ENCODE data around the gene MAGOH. TPM values are rescaled to one million over a fixed set of nuclear protein-coding genes. Genes with fewer than 3 reads are reported as not detected.

Gene MAGOH
- total and polyA plus RNA-seq, 2 donors (not counting 1 experiment from before 2014, with no cell fraction given) = 10.8 to 45.6 TPM

DNA sequence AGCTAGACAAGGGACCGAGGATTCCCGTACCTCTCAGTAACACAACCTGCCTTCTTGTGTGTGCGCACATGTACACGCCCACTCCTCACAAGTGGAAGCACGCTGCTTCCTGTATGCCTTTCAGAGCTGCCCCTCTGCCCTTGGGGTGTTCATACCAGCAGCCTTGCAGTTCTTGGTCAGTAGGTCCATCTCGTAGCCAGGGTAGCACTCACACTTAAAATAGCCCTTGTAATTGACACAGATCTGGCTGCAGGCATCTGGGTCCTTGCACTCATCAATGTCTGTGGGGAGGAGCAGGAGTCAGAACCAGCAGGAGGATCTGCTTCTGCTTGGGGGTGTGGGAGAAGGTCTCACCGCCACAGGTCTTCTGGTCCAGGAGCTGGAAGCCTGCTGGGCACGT, 32.6 kb upstream of the MAGOH start:
- no peaks in the 10 kb centered on the region for H3K9me3 ChIP-seq (ENCODE audit: control extremely low read depth in 1 of 3, control insufficient read depth in 2 of 3, insufficient read depth in 1 of 3, low read length in 2 of 3)
- H3K27ac ChIP-seq (ENCODE audit: low read length in 2 of 2) = no peak overlapping the region
- no peaks in the 10 kb centered on the region for H4K20me1 ChIP-seq (ENCODE audit: control insufficient read depth, insufficient read depth, low read length, poor library complexity, severe bottlenecking)
- no peak overlapping the region for H3K4me3 ChIP-seq (ENCODE audit: control extremely low read depth in 1 of 5, extremely low read depth in 1 of 5, insufficient read depth in 1 of 5, low read depth in 2 of 5, low read length in 4 of 5)
- Mint-ChIP-seq H3K9me3 (ENCODE audit: insufficient read depth) (no peaks in the 10 kb centered on the region), H3K4me1 (peaks cover 8% of the 10 kb centered on the region), H3K27ac (no peak overlapping the region), H3K27me3 (no peaks in the 10 kb centered on the region), H3K4me3 (no peak overlapping the region)
- no peak for ATAC-seq (ENCODE audit: low read depth)
- no peak for TF ChIP-seq EZH2 (IDR thresholded peaks at IDR 0.05; ENCODE audit: borderline replicate concordance, insufficient read depth, low read depth, low read length, poor library complexity, severe bottlenecking)
- TF ChIP-seq CTCF (IDR thresholded peaks at IDR 0.05) = no peak
- peaks cover 0 to 10% of the 10 kb centered on the region in 2 donors for H3K4me1 ChIP-seq (ENCODE audit: control insufficient read depth in 2 of 2, insufficient read depth in 2 of 2, low read length in 2 of 2)
- H3K27me3 ChIP-seq (replicated peaks in 1 of 4; ENCODE audit: control extremely low read depth in 1 of 4, control insufficient read depth in 3 of 4, insufficient read depth in 4 of 4, low read length in 3 of 4) = no peaks in the 10 kb centered on the region
- DNase-seq = no peak
- intact Hi-C loops (cut with micrococcal nuclease) = no loop called here
- CTCF ChIA-PET = interaction anchor here (1.2 kb wide), 1 partner anchor 122 kb away, joined by 6 read pairs; no protein-coding TSS in a partner anchor
- no peak overlapping the region for H3K4me2 ChIP-seq (replicated peaks; ENCODE audit: low read depth, low read length, poor library complexity, severe bottlenecking)
- H3K36me3 ChIP-seq (replicated peaks in 1 of 2; ENCODE audit: control extremely low read depth in 1 of 2, control insufficient read depth in 1 of 2, extremely low read depth in 1 of 2, insufficient read depth in 2 of 2, low read length in 1 of 2) = peaks cover 0 to 4% of the 10 kb centered on the region in 2 experiments
- no peak overlapping the region for H2AFZ ChIP-seq (ENCODE audit: insufficient read depth, low read depth, low read length, poor library complexity, severe bottlenecking)
- POLR2A ChIA-PET = no interaction called here
- no peak overlapping the region for H3K9ac ChIP-seq (ENCODE audit: low read length)
- no peaks in the 10 kb centered on the region for H3K79me2 ChIP-seq (ENCODE audit: control insufficient read depth, insufficient read depth, low read length)
- WGBS (ENCODE audit: insufficient coverage) = 100% methylated on average over 8 of the region's 8 CpGs

- no peak for DNase-seq
- ChIA-PET POLR2A (no interaction called here), CTCF (interaction anchor here (0.7 to 1.2 kb wide), 2 partner anchors 8 to 123 kb away, joined by 3 to 6 read pairs; no protein-coding TSS in a partner anchor)
- H3K4me2 ChIP-seq (replicated peaks; ENCODE audit: low read depth, low read length, poor library complexity, severe bottlenecking) = peak overlapping the region; percentile 4
- TF ChIP-seq CTCF (IDR thresholded peaks at IDR 0.05) = no peak
- no peak for TF ChIP-seq EZH2 (IDR thresholded peaks at IDR 0.05; ENCODE audit: borderline replicate concordance, insufficient read depth, low read depth, low read length, poor library complexity, severe bottlenecking)
- no peak overlapping the region for H3K4me3 ChIP-seq (ENCODE audit: control extremely low read depth in 1 of 5, extremely low read depth in 1 of 5, insufficient read depth in 1 of 5, low read depth in 2 of 5, low read length in 4 of 5)
- H3K27me3 ChIP-seq (replicated peaks in 1 of 4; ENCODE audit: control extremely low read depth in 1 of 4, control insufficient read depth in 3 of 4, insufficient read depth in 4 of 4, low read length in 3 of 4) = no peaks in the 10 kb centered on the region
- intact Hi-C loops (cut with micrococcal nuclease) = no loop called here
- Mint-ChIP-seq H3K4me1 (peaks cover 8% of the 10 kb centered on the region), H3K4me3 (no peak overlapping the region), H3K27me3 (no peaks in the 10 kb centered on the region), H3K27ac (peak overlapping the region; percentile 32), H3K9me3 (ENCODE audit: insufficient read depth) (no peaks in the 10 kb centered on the region)
- H3K4me1 ChIP-seq (ENCODE audit: control insufficient read depth in 2 of 2, insufficient read depth in 2 of 2, low read length in 2 of 2) = peaks cover 0 to 10% of the 10 kb centered on the region in 2 donors
- no peak overlapping the region for H3K27ac ChIP-seq (ENCODE audit: low read length in 2 of 2)
- H3K9me3 ChIP-seq (ENCODE audit: control extremely low read depth in 1 of 3, control insufficient read depth in 2 of 3, insufficient read depth in 1 of 3, low read length in 2 of 3) = no peaks in the 10 kb centered on the region
- no peak overlapping the region for H3K9ac ChIP-seq (ENCODE audit: low read length)
- no peaks in the 10 kb centered on the region for H3K36me3 ChIP-seq (replicated peaks in 1 of 2; ENCODE audit: control extremely low read depth in 1 of 2, control insufficient read depth in 1 of 2, extremely low read depth in 1 of 2, insufficient read depth in 2 of 2, low read length in 1 of 2)
- peak; percentile 43 for ATAC-seq (ENCODE audit: low read depth)
- no peak overlapping the region for H2AFZ ChIP-seq (ENCODE audit: insufficient read depth, low read depth, low read length, poor library complexity, severe bottlenecking)
- no peaks in the 10 kb centered on the region for H4K20me1 ChIP-seq (ENCODE audit: control insufficient read depth, insufficient read depth, low read length, poor library complexity, severe bottlenecking)
- no CpG with 5 or more reads among the region's 1 CpG for WGBS (ENCODE audit: insufficient coverage)
- H3K79me2 ChIP-seq (ENCODE audit: control insufficient read depth, insufficient read depth, low read length) = no peaks in the 10 kb centered on the region
Measured at GRCh38 chr1:53270107-53270506, 31.8 kb upstream of the MAGOH start.
